Bronchial epithelial cell (primary cell): Measurements from ENCODE around the gene RBBP6. TPM values are rescaled to one million over a fixed set of nuclear protein-coding genes. Genes with fewer than 3 reads are reported as not detected.
"Not testable (repeated sequence)": the region's sequence is repeated elsewhere in the genome, so short reads cannot be mapped to it uniquely, and the experiment has no call there.

Experiments
- DNase-seq: peaks from one replicate; pipeline ENCODE4 v3.0.0-alpha.2; 2010; ENCODE audit warnings: low read depth
- FAIRE-seq: peaks from 2 replicates; lab custom pipeline; 2011; peaks lifted over from hg19 to GRCh38; lab: Jason Lieb, UNC
- H3K27me3 ChIP-seq: 2 replicates; pipeline ENCODE4 v1.5.1; 2011; ENCODE audit warnings: low read length; ENCODE audit not compliant: control insufficient read depth, insufficient read depth
- H3K36me3 ChIP-seq: 2 replicates; pipeline ENCODE4 v1.5.1; 2011; ENCODE audit warnings: low read length; ENCODE audit not compliant: control insufficient read depth, insufficient read depth
- H3K4me3 ChIP-seq: 2 replicates; pipeline ENCODE4 v1.5.1; 2011; ENCODE audit warnings: mild to moderate bottlenecking, low read depth, low read length, control low read depth
- total RNA-seq: library from RNA; depleted of rRNA; stranded (reverse); fragments of >200 nt; gene quantifications from 2 replicates; pipeline ENCODE4 v1.2.1, GENCODE V29; 2014
- TF ChIP-seq, protein P1 (sequence below): IDR thresholded peaks from 2 replicates; pipeline ENCODE4 v1.5.1; 2011; ENCODE audit warnings: mild to moderate bottlenecking, moderate library complexity, low read length, control low read depth, inconsistent platforms; ENCODE audit not compliant: insufficient read depth, severe bottlenecking

The RBBP6 gene, protein sequence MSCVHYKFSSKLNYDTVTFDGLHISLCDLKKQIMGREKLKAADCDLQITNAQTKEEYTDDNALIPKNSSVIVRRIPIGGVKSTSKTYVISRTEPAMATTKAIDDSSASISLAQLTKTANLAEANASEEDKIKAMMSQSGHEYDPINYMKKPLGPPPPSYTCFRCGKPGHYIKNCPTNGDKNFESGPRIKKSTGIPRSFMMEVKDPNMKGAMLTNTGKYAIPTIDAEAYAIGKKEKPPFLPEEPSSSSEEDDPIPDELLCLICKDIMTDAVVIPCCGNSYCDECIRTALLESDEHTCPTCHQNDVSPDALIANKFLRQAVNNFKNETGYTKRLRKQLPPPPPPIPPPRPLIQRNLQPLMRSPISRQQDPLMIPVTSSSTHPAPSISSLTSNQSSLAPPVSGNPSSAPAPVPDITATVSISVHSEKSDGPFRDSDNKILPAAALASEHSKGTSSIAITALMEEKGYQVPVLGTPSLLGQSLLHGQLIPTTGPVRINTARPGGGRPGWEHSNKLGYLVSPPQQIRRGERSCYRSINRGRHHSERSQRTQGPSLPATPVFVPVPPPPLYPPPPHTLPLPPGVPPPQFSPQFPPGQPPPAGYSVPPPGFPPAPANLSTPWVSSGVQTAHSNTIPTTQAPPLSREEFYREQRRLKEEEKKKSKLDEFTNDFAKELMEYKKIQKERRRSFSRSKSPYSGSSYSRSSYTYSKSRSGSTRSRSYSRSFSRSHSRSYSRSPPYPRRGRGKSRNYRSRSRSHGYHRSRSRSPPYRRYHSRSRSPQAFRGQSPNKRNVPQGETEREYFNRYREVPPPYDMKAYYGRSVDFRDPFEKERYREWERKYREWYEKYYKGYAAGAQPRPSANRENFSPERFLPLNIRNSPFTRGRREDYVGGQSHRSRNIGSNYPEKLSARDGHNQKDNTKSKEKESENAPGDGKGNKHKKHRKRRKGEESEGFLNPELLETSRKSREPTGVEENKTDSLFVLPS (N-terminal part only)
- 11.1 and 13.6 TPM in 2 replicates for total RNA-seq

DNA sequence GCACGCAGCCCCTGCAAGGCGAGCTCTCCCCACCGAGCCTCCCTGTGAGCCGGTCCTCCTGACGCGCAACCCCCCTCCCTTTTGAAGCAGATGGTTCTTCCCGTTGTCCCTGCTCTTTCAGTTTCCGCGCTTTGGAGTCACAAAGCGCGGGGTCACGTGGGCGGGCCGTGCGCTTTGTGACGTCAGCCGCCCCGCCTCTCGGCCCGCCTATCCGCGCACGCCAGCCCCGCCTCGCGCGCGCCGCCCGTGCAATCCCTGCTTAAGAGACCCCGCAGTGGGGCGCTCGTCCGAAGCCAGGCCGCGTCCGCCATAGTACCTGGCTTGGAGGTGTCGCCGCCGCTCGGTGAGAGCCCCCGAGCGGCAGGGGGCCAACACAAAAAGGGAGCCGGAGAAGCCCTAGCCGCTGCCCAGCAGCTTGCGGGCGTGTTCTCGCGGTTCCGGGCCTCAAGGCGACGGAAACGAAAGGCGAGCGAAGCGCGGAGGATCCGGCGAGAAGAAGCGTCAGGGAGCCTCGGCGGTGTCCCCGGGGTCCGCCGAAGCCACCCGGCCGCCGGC, at the start of gene RBBP6:
TSS of gene RBBP6 (plus strand) at position 272 of the 555 bp plus-strand sequence. CDS start 1,061 bp downstream, outside the sequence.
- no peak for FAIRE-seq
- H3K27me3 ChIP-seq, result no peaks in the 10 kb centered on the region
- H3K4me3 ChIP-seq, result peak within 1 kb of the TSS; percentile 96
- TF ChIP-seq, protein P1, sequence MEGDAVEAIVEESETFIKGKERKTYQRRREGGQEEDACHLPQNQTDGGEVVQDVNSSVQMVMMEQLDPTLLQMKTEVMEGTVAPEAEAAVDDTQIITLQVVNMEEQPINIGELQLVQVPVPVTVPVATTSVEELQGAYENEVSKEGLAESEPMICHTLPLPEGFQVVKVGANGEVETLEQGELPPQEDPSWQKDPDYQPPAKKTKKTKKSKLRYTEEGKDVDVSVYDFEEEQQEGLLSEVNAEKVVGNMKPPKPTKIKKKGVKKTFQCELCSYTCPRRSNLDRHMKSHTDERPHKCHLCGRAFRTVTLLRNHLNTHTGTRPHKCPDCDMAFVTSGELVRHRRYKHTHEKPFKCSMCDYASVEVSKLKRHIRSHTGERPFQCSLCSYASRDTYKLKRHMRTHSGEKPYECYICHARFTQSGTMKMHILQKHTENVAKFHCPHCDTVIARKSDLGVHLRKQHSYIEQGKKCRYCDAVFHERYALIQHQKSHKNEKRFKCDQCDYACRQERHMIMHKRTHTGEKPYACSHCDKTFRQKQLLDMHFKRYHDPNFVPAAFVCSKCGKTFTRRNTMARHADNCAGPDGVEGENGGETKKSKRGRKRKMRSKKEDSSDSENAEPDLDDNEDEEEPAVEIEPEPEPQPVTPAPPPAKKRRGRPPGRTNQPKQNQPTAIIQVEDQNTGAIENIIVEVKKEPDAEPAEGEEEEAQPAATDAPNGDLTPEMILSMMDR, result peak; percentile 36
- H3K36me3 ChIP-seq, result no peaks in the 10 kb centered on the region
- DNase-seq, result peak; percentile 78

DNA sequence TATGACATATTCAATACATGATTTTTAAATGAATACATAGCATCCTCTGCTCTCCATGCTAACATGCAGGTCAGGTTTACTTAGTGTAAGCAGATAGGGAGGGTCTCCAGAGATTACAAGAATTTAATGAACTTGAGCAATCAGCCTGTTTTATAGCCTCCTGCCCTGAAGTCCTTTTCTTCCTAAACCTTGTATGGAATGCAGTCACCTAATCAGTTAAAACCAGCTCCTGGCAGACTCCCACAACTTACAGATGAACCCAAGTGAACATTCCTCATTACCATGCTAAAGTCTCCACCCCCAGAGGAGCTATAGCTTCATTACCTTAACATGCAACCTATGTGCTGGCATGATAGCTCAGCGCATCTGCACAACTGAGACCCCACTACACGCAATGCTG, 48.5 kb upstream of the RBBP6 start:
- TF ChIP-seq, protein P1, result no peak
- no peaks in the 10 kb centered on the region for H3K36me3 ChIP-seq
- DNase-seq, result no peak
- no peak for FAIRE-seq
- no peaks in the 10 kb centered on the region for H3K27me3 ChIP-seq
- no peak overlapping the region for H3K4me3 ChIP-seq

DNA sequence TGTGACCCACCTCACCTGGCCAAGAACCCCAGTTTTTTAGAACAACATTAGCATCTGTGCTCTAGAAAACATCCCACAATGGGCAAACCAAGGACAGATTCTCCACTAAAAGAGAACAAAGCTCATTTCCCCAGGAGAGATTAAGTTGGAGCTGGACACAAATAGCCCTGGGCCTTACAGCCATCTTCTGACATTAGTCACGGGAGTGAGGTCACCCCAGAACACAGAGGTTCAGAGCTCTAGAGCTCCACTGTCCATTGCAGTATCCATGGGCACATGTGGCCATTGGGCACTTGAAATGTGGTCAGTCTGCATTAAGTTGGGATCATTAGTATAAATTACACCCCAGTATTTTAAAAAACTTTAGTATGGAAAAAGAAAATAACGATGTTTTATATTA, 47.6 kb upstream of the RBBP6 start:
- DNase-seq, result no peak
- TF ChIP-seq, protein P1, result no peak
- Histone ChIP-seq H3K4me3 (no peak overlapping the region), H3K27me3 (no peaks in the 10 kb centered on the region), H3K36me3 (no peaks in the 10 kb centered on the region)
- FAIRE-seq, result no peak

DNA sequence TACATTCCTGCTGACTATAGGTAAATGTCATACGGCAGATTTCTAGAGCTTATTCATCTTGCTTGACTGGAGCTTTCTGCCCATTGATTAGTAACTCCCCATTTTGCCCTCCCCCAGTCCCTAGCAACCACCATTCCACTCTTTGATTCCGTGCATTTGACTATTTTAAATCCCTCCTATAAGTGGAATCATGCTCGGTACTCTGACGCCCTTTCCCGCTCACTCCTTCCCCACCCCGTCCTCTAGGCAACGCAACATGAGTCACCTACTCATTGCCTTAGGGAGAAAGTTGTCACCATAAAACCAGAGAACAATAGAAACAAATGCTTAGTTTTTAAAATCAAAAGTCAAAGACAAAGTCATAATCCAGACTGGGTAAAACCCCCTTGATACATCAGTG, 45.5 kb upstream of the RBBP6 start:
- peak; percentile 59 for DNase-seq
- Histone ChIP-seq H3K27me3 (no peaks in the 10 kb centered on the region), H3K36me3 (no peaks in the 10 kb centered on the region), H3K4me3 (no peak overlapping the region)
- FAIRE-seq, result no peak
- TF ChIP-seq, protein P1, result no peak

DNA sequence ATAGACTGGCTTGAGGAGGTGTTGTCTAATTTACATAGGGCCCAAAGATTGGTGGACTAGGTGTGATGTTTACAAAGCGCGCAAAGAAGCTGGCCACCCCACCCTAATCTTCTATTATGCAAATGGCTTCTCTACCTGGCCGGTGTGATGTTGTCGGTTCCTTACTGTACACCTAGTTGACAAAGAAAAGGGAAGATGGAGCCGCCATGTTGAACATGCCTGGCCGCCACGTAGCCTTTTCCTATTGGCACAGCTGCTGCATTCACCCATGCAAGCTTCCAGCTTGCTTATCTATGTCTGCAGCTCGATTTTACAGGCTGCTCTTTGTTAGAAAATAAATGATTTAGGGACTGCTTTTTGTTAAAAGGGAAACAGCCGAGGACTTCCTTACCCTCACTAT, 44.2 kb upstream of the RBBP6 start:
- not testable (repeated sequence) for H3K27me3 ChIP-seq, DNase-seq, H3K4me3 ChIP-seq, FAIRE-seq, H3K36me3 ChIP-seq
